Stimulated activated CD4-positive, alpha-beta T cell treated with anti-CD3 and anti-CD28 coated beads, TNF-alpha, amount 100 ng/mL, for 24 hours (primary cell): ENCODE data around the gene FOXA3.

Source experiments
- DNase-seq, 3 experiments: peaks; one replicate each; pipeline ENCODE4 v3.0.0-alpha.2; 2020; ENCODE audit warnings: low read depth in 3 of 3

Gene FOXA3

GRCh38 chr19:45863840-45864628 lies at the start of gene FOXA3:
TSS of gene FOXA3 (plus strand) at chr19:45864326. CDS start at chr19:45864457, 131 bp downstream.
- DNase-seq: peak in 1 of 3 experiments; percentile 56

- DNase-seq: no peak
Observed at GRCh38 chr19:45814851-45815480, 49.2 kb upstream of the FOXA3 start, which contains the start of gene RSPH6A. TSS of gene RSPH6A (minus strand) at chr19:45815308. CDS start at chr19:45815176, 132 bp downstream.

DNA sequence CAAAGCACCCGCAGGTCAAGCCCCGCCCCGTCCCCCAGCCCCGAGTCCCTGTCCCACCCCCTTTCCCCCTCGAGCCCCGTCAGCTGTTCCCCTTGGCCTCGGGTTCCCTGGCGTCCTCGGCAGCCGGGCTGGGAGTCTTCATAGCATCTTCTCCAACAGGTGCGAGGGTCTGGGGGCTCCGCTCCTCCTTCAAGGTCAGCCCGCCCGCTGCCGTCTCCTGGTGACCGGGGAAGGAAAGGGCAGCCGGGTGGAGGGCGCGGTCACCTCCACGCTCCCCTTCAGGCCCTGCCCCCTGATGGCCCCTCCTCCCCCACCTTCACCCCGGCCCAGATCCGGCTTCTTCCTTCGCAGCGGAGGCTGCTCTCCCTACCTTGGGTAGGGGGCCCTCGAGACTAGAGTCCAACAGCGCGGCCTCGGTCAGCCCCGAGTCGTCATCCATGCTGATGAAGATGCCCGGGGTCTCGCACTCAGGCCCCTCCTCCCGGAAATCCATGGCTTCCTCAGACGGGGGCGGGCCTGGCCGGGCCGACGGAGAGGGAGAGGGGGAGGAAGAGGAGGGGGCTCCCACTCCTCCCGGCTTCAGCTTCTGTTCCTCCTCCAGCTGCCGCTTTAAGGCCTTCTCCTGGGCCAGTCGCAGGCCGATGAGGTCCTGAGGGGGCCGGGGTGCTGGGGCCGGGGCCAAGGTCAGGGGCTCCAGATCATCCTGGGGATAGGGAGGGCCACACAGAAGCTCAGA lies 48.5 kb upstream of the FOXA3 start:
- DNase-seq: no peak

DNA sequence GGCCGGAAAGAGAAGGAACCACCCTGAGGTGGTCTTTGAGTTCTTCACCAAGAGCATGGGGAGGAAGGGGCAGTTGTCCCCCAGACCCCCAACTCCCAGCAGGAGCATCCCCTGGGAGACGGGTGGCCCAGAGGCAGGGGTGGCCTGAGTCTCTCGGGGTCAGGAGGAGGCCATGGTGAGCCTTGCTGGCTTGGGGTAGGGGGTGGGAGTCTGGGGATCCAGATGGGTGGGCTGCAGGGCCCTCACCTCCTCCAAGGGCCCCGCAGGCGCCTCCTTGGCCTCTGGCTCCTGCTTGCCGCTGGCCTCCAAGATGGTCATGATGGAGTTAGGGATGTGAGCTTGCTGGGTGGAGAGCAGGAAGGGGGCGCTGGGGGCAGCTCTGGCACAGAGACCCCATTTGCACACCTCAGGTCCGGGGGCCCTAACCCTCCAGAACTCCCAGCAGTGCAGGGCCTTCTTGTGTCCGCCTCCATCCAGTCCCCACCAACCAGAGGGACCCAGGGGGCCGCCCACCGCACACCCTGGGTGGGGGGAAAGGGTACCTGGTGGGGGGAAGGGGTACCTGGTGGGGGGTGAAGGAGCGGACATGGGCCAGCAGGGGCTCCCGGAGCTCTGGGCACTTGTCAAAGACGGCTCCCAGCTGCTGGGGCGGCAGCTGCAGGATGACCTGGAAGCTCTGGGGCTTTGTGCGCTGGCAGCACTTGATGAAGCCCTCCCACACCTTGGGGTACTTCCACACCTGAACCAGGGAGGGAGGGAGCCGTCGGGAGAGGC lies 47.7 kb upstream of the FOXA3 start:
- DNase-seq: no peak

- peak; percentile 92 to 98 (median 95) for DNase-seq
Observed at GRCh38 chr19:45817010-45817724, 47.0 kb upstream of the FOXA3 start.

GRCh38 chr19:45817725-45818301 lies 46.3 kb upstream of the FOXA3 start:
- no peak for DNase-seq

DNA sequence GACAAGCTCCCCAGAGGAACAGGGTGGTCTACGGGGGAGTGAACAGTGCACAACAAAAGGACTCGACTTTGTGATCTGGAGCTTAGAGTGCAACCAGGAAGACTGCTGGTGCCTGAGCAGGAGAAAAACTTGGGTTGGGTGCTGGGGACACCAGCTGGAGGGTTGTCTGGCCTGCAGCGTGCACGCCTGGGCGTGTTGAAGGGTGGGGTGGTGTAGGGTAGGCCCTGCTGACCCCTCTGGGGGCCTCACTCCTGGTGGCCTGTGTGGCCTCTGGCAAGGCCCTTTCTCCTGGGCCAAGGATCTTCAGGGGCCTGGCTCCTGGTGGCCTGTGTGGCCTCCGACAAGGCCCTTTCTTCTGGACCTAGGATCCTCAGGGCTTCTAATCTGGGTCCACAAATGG lies 44.4 kb upstream of the FOXA3 start:
- no peak for DNase-seq

GRCh38 chr19:45820413-45821102 lies 43.6 kb upstream of the FOXA3 start:
- no peak for DNase-seq

- DNase-seq: no peak
Observed at GRCh38 chr19:45821103-45821521, 43.0 kb upstream of the FOXA3 start.

DNA sequence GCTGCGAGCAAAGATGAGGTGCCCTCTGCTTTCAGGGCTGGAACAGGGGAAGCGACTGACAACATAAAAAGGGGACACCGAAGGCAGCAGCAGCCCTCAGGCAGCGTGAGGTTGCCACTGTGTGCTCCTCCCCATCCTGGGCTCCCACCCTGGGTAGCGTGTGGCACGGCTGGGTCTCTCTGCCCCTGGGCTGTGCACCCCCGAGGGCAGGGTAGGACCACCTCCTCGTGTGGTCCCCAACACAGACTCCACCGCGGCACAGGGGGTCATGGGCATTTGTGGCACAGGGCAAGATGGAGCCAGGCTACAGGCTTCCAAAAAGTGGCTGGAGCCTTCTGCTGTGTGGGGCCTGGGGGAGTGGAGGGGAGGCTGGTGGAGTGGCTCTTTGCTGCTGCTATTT lies 42.6 kb upstream of the FOXA3 start:
- DNase-seq: no peak

GRCh38 chr19:45822716-45823115 lies 41.4 kb upstream of the FOXA3 start:
- no peak for DNase-seq

DNA sequence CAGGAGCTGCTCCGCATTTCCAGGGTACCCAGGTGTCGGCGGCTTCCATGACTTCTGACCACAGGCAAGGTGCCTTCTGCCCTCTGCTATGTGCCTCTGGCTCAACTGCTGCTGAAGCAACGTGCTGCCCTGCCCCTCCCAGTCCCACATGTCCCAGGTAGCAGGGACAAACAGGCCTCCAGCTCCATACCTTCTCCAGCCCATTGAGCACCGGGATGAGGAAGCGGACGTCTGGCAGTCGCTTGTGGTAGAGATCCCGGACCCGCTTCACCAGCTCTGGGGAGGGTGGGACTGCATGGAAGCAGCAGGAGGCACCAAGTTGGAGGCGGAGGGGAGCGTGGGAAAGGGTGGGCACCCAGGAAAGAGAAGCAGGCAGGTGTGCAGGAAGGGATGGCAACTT lies 40.9 kb upstream of the FOXA3 start:
- DNase-seq: no peak

DNA sequence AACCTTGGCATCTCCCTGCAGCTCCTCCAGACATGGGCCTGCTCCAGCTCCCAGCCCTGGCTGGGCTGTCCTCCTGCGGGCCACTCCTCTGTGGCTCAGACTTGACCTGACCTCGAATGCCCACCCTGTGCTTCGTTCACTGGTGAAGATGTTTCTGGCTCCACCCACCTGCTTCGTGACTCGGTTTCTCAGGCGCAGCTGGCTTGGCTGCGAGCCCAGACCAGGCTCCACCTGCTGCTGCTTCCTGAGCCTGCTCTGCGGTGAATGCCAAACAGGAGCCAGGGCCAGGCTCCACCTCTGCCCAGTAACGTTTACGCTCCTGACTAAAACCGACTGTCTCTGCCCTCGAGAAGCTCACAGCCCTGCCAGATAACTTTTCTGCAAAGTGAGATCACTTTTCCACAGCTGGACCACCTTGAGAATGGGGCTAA lies 40.1 kb upstream of the FOXA3 start:
- no peak for DNase-seq

- DNase-seq: no peak
Observed at GRCh38 chr19:45824531-45825262, 39.4 kb upstream of the FOXA3 start.

DNA sequence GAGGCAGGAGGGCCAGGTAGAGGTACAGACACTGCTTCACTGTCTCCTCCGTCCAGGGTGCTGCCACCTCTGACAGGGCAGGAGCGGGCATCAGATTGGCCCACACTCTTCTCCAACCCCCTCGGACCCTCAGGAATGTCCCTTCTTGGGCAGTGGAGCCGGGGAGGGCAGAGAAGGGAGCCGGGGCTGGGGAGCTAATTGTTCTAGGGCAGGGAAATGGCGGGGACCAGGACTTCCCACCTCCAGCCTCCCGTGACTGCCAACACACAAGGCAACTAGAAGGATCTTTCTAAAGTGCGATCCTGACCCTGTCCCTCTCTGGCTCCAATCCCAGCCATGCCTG lies 38.9 kb upstream of the FOXA3 start:
- DNase-seq: no peak

GRCh38 chr19:45825917-45826893 lies 37.9 kb upstream of the FOXA3 start:
- DNase-seq: no peak

- no peak for DNase-seq
Observed at GRCh38 chr19:45826934-45827333, 37.2 kb upstream of the FOXA3 start.

- no peak for DNase-seq
Observed at GRCh38 chr19:45827459-45828093, 36.5 kb upstream of the FOXA3 start.
